Inflammatory macrophage treated with lipopolysaccharide for 4 hours (primary cell): ENCODE results near the gene POLG2.
"Not testable (repeated sequence)": the region's sequence is repeated elsewhere in the genome, so short reads cannot be mapped to it uniquely, and the experiment has no call there.

Experiments
- DNase-seq: peaks from one replicate; pipeline ENCODE4 v3.0.0-alpha.2; 2020

The POLG2 gene

GRCh38 chr17:64505340-64506200 is 8.7 kb upstream of the POLG2 start:
- peak; percentile 93 for DNase-seq

GRCh38 chr17:64504769-64505339 is 8.0 kb upstream of the POLG2 start:
- no peak for DNase-seq

- DNase-seq, result no peak
Measured at GRCh38 chr17:64503821-64504768, 7.2 kb upstream of the POLG2 start.

- no peak for DNase-seq
Measured at GRCh38 chr17:64503341-64503740, 6.5 kb upstream of the POLG2 start.

- DNase-seq, result no peak
Measured at GRCh38 chr17:64502809-64503208, 6.0 kb upstream of the POLG2 start.

- no peak for DNase-seq
Measured at GRCh38 chr17:64502021-64502420, 5.2 kb upstream of the POLG2 start.

GRCh38 chr17:64500862-64501765 is 4.3 kb upstream of the POLG2 start:
- no peak for DNase-seq

- DNase-seq, result no peak
Measured at GRCh38 chr17:64500487-64500859, 3.6 kb upstream of the POLG2 start.

GRCh38 chr17:64499805-64500486 is 3.1 kb upstream of the POLG2 start:
- no peak for DNase-seq

DNA sequence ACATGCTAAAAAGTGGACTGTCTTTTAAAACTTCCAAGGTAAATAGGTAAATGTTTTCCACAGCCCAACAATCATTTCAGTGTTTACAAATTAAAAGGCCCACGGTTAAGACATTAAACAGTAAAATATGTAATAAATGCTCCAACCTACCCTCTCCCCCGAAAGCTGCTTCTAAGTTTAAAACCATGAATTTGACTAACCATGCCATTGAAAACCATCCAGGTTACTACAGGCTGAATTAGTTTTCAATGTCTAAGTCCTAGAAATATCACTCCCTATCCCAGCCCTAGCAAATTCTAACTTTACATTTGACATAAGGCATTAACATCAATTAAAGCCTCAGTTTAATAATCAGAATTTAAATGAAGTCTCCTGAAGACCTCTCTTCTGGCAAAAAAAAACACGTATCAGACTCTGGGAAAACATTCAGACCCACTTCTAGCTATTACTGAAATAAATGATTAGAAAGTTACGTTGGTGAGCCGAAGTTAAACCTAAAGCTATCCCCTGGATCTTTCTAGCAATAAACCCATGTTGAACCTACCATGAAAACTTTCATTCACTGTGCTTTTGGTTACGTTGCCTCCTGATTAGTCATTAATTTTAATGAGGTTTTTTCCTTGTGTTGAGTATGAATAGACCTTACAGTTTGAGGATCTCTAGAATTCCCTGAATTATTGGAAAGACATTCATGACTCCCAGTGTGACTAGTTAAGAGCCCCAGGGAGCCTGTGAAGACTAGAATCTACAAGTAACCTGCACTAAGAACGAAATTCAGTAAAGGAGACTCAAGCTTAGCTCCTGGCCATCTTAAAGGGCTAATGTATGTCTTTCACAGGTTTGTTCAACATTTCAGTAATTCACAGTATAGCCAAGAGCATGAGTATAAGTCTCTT is 1.7 kb upstream of the POLG2 start:
- no peak for DNase-seq

- DNase-seq, result no peak
Measured at GRCh38 chr17:64497565-64498035, 746 bp upstream of the POLG2 start.

GRCh38 chr17:64496348-64496785 is 487 bp downstream of the POLG2 start:
- no peak for DNase-seq

- not testable (repeated sequence) for DNase-seq
Measured at GRCh38 chr17:64495300-64495699, 1.6 kb downstream of the POLG2 start.

DNA sequence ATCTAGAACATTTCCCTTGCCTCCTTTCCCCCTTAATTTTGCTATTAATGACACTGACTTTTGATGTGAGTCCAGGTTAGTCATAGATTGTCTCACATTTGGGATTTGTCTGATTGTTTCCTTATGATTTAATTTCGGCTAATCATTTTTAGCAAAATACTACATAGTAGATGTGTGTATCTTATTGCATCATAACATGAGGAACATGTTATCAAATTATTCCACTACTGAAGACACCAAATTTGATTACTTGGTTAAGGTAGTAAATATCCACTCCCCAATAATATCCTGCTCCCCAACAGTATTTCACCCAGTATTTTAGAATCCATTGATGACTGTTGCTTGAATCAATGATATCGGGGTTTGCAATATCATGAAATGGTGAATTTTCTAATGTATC is 2.7 kb downstream of the POLG2 start:
- DNase-seq, result no peak

DNA sequence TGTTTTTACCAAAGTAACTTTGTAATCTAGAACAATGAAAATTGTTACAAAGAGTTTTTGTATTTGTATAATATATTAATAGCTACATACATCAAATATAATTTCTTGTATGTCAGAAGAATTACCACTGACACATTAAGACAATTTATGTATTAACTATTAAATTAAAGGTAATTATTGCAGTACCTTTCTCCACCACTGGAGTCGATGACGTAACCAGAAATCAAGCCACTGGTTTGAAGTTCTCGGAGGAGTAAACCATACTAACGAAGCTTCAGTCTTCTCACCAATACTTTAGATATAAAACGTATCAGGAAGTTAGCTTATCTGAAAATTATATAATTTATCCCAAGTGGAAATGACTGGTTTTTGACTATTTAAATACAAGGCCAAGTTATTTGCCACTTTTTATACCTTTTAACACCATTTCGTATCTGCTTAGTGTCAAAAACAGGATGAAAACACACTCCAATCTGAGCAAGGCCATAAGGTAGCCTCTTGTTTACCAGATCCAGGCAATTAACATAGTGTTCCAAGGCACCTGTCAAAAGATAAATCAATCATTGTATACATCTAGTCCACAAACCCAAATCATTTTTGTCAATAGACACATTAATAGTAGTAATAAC is 4.3 kb downstream of the POLG2 start:
- DNase-seq, result peak; percentile 47

GRCh38 chr17:64491994-64492393 is 4.9 kb downstream of the POLG2 start:
- DNase-seq, result peak; percentile 38

- DNase-seq, result peak; percentile 66
Measured at GRCh38 chr17:64491034-64491860, 5.6 kb downstream of the POLG2 start.

- DNase-seq, result no peak
Measured at GRCh38 chr17:64488301-64488700, 8.6 kb downstream of the POLG2 start.

GRCh38 chr17:64484380-64484779 is 12.5 kb downstream of the POLG2 start:
- no peak for DNase-seq
